ENCODE data around the gene SCOC. TPM values are rescaled to one million over a fixed set of nuclear protein-coding genes. Genes with fewer than 3 reads are reported as not detected.

SCOC gene
- total and polyA plus RNA-seq, 2 donors (not counting 3 experiments of a cell fraction or from before 2014, with no cell fraction given): 12.3 to 38.3 TPM

DNA sequence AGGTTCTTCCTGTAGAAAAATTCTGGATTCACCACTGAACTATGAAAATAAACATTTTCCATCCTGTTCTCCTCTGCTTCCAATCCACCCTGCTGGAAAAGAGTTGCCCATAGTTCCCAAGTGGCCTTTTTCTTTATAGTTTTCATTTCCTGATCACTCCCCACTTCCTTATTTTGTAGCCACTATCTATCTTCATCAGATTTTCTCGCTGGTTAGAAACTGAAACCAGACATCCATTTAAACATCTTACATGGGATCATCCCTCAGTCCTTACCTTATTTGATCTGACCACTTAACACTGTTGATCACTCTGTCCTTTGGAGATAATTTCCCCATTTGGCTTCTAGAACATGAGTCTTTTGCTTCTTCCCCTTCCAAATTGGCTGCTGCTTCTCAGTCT is 42.2 kb upstream of the SCOC start:
- H2AFZ ChIP-seq (ENCODE audit: low read depth, low read length): peak overlapping the region; percentile 3
- H3K9ac ChIP-seq (replicated peaks; ENCODE audit: extremely low read depth, insufficient read depth, low read length): no peak overlapping the region
- POLR2A ChIA-PET: no interaction called here
- TF ChIP-seq POLR2A (IDR thresholded peaks at IDR 0.05; ENCODE audit: low read depth, low read length): no peak
- TF ChIP-seq POLR2AphosphoS5 (IDR thresholded peaks at IDR 0.05; ENCODE audit: insufficient read depth, low read depth, low read length): no peak
- no peak for TF ChIP-seq EZH2 (IDR thresholded peaks at IDR 0.05; ENCODE audit: borderline replicate concordance, low read depth, low read length, severe bottlenecking)
- TF ChIP-seq MAX (IDR thresholded peaks at IDR 0.05; ENCODE audit: insufficient read depth, insufficient read length): no peak
- TF ChIP-seq JUN (IDR thresholded peaks at IDR 0.05; ENCODE audit: borderline replicate concordance, insufficient read depth, insufficient read length, low read depth): no peak
- TF ChIP-seq MYC (IDR thresholded peaks at IDR 0.05; ENCODE audit: low read depth, low read length): no peak
- TF ChIP-seq GATA2 (IDR thresholded peaks at IDR 0.05; ENCODE audit: insufficient read depth, insufficient read length, low read depth, low read length): no peak
- no peak for TF ChIP-seq CTCF (IDR thresholded peaks at IDR 0.05; ENCODE audit: extremely low read depth in 1 of 2, insufficient read depth in 1 of 2, low read depth in 1 of 2, low read length in 2 of 2)
- TF ChIP-seq FOS (IDR thresholded peaks at IDR 0.05; ENCODE audit: borderline replicate concordance, insufficient read depth, low read length): no peak
- H3K27me3 ChIP-seq (ENCODE audit: control insufficient read depth in 2 of 2, insufficient read depth in 2 of 2, low read length in 2 of 2): peaks cover 4 to 6% of the 10 kb centered on the region in 2 experiments
- no peaks in the 10 kb centered on the region for H3K79me2 ChIP-seq (ENCODE audit: control insufficient read depth, insufficient read depth, low read length)
- FAIRE-seq (no peak), DNase-seq (ENCODE audit: low read depth, low spot score) (no peak)
- BruUV-seq (replicated peaks): no TSS peak
- H3K27ac ChIP-seq (ENCODE audit: insufficient read depth, low read depth, low read length): no peak overlapping the region
- no peaks in the 10 kb centered on the region for H3K9me1 ChIP-seq (replicated peaks; ENCODE audit: control insufficient read depth, extremely low read depth, insufficient read depth, low read length)
- H3K36me3 ChIP-seq (ENCODE audit: control insufficient read depth in 2 of 2, extremely low read depth in 1 of 2, insufficient read depth in 2 of 2, low read length in 2 of 2): no peaks in the 10 kb centered on the region
- no peak overlapping the region for H3K4me2 ChIP-seq (ENCODE audit: insufficient read depth, low read length)
- no peaks in the 10 kb centered on the region for H3K4me1 ChIP-seq (ENCODE audit: control insufficient read depth, extremely low read depth, insufficient read depth, low read length)
- no peaks in the 10 kb centered on the region for H3K9me3 ChIP-seq (replicated peaks; ENCODE audit: control insufficient read depth, insufficient read depth, low read length)
- H4K20me1 ChIP-seq (replicated peaks; ENCODE audit: control insufficient read depth, extremely low read depth, insufficient read depth, low read length): no peaks in the 10 kb centered on the region
- CTCF ChIA-PET: interaction anchor here (0.6 to 3.7 kb wide), 14 partner anchors 11 to 597 kb away, joined by 3 to 69 read pairs (median 11); no protein-coding TSS in a partner anchor
- intact Hi-C loops (cut with micrococcal nuclease): loop anchor here (2.0 kb wide), 1 partner anchor 676 kb away; no protein-coding TSS in a partner anchor
- no peak overlapping the region for H3K4me3 ChIP-seq (replicated peaks in 1 of 3; ENCODE audit: insufficient read depth in 1 of 3, low read depth in 1 of 3, low read length in 3 of 3)
- dilution Hi-C loops (cut with MboI; ENCODE audit: extremely low pct_ligation_motif_present, low sequenced_read_pairs): no loop called here

Data from endothelial cell of umbilical vein (primary cell).